HG03558 (cell line): ENCODE results near the gene TMUB1.
A peak's percentile ranks its signal among the peaks of the same experiment; 100 is the strongest.
"Not testable (repeated sequence)": the region's sequence is repeated elsewhere in the genome, so short reads cannot be mapped to it uniquely, and the experiment has no call there.

ENCODE experiments used
- ATAC-seq: cut with Tn5 transposase; IDR thresholded peaks from one replicate; pipeline ENCODE4 v1.9.1; 2021; ENCODE audit warnings: moderate number of reproducible peaks; ENCODE audit not compliant: unreplicated experiment; ENCODE audit errors: extremely low read depth

Gene TMUB1

DNA sequence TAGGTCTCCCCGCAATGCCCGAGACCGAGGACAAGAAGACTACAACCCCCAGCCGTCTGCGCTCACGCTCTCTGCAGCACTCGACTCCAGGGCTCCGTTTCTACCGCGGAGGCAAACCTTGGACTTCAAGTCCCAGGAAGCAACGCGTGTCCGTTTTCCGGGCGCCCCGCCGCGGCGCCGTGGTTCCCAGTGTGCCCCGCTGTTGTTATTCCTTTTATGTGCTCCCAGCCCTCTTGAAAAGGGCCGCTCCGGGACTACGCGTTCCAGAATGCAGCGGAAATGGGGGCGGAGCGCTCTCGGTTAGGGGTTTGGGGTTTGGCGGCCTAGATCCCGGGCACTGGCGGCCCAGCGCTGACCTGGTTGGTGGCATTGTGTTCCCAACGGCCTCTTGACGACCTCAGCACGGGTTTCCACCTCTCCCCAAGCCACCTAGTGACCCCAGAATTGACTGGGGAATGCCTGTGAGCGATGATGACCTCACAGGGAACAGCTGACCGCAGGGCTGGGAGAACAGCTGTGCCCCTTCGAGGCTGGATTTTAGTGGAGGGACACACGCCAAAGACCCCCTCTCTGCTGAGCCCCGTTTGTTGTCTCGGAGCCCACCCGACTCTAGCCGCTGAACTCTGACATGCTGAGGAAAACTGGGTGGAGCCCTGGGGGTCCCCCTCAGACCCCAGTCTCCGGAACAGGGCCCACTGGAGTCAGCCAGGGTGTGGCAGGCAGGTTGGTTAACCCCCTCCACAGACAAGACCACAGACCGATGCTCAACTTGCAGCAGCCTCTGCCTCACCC is 25.1 kb downstream of the TMUB1 start:
- peak; percentile 76 for ATAC-seq

DNA sequence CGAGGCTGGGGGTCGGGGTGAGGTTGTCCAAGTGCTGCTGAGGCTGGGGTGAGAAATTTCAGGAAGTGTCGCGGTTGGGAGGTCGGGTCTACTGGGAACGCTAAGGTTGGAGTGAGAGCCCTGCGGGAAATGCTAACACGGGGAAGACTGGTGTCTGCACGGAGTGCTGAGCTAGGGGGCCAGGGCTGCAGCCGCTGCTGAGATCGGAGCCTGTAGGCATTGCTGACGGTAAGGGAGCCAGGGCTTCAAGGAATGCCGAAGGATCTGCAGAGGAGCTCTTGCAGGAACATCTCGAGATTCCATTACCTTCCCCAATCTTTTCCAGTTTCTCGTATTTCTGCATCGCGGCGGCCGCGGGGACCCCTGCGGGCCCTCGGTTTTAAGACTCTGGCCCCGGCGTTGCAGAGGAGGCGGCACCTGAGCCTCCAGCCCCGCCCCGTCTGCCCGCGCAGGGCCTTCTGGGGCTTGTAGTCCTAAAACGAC is 25.7 kb downstream of the TMUB1 start, which contains the start of gene CDK5:
Gene CDK5, minus strand, starts transcription at position 392 of the 483 bp plus-strand sequence. Its CDS starts 49 bp downstream, at position 343.
- ATAC-seq: peak; percentile 14

- no peak for ATAC-seq
Measured at GRCh38 chr7:151056666-151057505, 26.4 kb downstream of the TMUB1 start.

GRCh38 chr7:151056283-151056665 is 27.0 kb downstream of the TMUB1 start:
- no peak for ATAC-seq

GRCh38 chr7:151053751-151054150 is 29.5 kb downstream of the TMUB1 start:
- no peak for ATAC-seq

GRCh38 chr7:151053096-151053495 is 30.2 kb downstream of the TMUB1 start:
- ATAC-seq: no peak

DNA sequence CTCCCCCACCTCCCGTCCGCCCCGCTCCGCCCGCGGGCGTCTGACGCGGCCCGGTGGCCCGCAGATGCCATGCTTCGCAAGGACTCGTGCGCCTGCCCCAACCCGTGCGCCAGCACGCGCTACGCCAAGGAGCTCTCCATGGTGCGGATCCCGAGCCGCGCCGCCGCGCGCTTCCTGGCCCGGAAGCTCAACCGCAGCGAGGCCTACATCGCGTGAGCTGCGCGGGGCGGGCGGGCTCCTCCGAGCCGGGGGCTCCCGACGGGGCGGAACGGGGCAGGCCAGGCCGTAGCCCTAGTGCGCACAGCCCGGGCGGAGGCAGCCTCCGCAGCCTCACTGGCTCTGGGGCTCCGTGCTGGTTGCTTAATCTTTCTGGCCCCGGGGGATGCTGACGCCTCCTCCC is 32.2 kb downstream of the TMUB1 start:
- ATAC-seq: no peak

DNA sequence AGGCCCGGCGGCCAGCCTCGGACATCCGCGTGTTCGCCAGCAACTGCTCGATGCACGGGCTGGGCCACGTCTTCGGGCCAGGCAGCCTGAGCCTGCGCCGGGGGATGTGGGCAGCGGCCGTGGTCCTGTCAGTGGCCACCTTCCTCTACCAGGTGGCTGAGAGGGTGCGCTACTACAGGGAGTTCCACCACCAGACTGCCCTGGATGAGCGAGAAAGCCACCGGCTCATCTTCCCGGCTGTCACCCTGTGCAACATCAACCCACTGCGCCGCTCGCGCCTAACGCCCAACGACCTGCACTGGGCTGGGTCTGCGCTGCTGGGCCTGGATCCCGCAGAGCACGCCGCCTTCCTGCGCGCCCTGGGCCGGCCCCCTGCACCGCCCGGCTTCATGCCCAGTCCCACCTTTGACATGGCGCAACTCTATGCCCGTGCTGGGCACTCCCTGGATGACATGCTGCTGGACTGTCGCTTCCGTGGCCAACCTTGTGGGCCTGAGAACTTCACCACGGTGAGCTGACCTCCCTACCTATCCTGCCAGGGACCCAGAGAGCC is 34.3 kb downstream of the TMUB1 start:
- ATAC-seq: no peak

DNA sequence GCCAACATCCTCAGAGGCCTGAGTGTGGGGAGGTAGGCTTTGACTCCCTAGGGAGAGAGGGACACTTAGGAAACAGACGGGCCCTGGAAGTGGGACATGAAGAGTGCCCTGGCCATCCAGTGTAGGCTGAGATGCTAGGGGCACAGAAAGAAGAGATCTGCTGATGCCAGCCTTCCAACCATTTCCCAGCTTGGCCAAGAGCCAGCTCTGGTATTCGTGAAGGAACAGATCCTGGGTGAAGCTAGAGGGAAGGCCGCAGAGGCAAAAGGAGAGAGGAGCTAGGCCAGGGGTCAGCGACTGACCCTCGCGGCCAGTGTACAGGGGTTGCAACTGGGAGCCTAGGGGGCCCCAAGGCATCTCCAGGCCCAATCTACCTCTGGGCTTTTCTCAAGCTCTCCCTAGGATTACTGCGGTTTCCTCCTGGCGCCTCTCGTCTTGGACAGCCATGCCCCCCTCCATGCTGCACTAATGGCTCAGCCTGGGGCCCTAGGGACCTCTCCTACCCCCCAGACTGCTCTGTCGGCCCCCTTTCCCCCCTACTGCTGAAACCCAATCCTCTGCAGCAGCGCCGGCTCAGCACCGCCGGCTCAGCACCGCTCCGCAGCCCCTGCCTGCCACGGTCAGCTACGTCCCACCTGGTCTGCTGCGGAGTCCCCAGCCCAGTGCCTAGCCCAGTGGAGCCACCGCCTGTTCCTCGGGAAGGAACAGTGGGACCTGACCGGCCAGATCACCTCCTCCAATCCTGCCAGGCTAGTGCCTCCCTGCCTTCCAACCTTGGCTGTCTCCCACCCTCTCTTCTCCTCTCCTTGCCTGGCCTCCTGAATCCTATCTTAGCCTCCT is 35.1 kb downstream of the TMUB1 start, which contains the start of gene ASIC3:
Gene ASIC3, plus strand, starts transcription at position 556 of the 840 bp plus-strand sequence. CDS start 355 bp downstream, outside the sequence.
- no peak for ATAC-seq

DNA sequence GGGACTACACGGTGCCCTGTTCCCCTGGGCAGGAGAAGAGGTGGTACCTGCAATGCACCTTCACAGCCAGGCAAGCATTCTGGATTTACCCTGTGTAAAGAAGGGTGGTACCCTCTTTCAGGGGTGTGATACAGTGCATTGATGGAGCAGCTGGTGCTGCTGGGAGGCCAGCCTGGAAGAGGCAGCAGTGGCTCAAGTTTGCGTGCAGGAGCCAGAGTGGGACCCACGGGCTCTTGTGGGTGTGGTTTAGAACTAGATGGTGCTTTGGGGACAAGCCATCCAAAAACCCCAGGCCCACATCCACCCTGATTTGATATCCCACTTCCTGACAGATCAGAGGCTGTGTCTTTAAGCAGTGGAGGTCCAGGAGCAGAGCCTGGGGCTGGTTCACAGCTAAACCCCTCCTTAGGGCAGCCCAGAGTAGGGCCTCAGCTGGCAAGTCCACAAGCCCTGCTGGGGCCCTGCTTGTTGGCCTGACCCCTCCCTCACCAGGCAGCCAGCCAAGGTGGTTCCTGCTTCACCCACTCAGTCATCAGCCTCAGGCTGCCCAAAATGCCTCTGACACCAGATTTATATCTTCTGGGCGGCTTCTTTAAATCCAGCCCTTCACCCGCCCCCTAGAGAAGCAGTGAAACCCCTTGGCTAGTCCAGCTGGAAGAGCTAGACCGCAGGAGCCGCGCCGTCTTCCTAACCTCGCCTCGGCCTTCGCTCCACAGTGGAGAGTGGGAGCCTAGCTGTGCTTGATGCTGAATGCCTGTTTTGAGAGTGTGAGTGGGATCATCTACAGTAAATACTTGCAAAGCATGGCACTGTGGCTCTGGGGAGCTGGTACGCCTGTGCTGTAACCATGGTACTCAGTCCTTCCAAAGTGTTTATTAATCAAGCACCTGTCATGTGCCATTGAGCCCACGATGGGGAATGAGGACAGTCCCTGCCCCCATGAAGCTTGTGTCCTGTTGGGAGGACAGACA is 36.4 kb downstream of the TMUB1 start:
- no peak for ATAC-seq

GRCh38 chr7:151045967-151046366 is 37.3 kb downstream of the TMUB1 start:
- no peak for ATAC-seq

GRCh38 chr7:151045262-151045661 is 38.0 kb downstream of the TMUB1 start:
- no peak for ATAC-seq

GRCh38 chr7:151043959-151044358 is 39.3 kb downstream of the TMUB1 start:
- ATAC-seq: no peak

DNA sequence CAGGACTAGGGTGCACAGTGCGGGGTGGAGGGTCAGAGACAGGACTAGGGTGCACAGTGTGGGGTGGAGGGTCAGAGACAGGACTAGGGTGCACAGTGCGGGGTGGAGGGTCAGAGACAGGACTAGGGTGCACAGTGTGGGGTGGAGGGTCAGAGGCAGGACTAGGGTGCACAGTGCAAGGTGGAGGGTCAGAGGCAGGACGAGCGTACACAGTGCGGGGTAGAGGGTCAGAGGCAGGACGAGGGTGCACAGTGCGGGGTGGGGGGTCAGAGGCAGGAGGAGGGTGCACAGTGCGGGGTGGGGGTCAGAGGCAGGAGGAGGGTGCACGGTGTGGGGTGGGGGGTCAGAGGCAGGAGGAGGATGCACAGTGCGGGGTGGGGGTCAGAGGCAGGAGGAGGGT is 39.8 kb downstream of the TMUB1 start:
- ATAC-seq: not testable (repeated sequence)

DNA sequence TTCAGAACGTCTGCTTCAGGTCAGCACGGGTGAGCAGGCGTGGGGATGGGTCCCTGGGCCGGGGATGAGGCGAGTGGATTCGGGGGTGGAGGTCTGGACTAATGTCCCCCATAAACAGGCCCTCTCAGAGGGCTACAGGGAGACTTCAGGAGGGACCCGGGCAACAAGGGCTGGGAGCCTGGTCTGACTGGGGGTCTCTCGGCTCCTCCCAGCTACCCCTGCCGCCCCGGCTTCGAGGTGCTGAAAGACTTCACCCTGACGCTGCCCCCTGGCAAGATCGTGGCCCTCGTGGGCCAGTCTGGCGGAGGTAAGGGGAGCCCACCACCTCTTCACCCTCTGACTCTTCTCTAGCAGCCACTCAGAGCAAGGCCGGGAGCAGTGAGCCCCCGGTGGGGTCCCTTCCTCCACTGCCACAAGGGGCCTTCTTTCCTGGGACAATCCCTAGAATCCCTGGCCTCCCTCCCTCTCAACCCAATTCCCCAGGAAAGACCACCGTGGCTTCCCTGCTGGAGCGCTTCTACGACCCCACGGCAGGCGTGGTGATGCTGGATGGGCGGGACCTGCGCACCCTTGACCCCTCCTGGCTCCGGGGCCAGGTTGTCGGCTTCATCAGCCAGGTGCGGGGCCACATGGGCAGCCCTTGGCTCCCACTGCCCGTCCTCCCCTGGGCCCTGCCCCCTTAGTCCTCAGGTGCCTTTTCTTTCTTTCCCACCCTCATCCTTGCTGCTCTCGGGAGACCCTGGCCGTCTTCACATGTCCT is 42.5 kb downstream of the TMUB1 start:
- ATAC-seq: no peak

- ATAC-seq: no peak
Measured at GRCh38 chr7:151039850-151040548, 43.3 kb downstream of the TMUB1 start.
